Subcutaneous adipose tissue (tissue), 4 donors: Measurements from ENCODE around the gene TBXA2R. TPM values are rescaled to one million over a fixed set of nuclear protein-coding genes. Genes with fewer than 3 reads are reported as not detected.

Experiments used
- total RNA-seq, 4 donors: library from RNA; depleted of rRNA; stranded (reverse); fragments of >200 nt; gene quantifications; one replicate each; pipeline ENCODE4 v1.1.0, GENCODE V29; 2016
- TF ChIP-seq, protein P1 (sequence below): fragments of 450-650 bp; IDR thresholded peaks from one replicate; pipeline ENCODE4 v1.5.1; 2016; ENCODE audit warnings: low read depth, mild to moderate bottlenecking, control low read depth, antibody characterized with exemption, moderate library complexity

Gene TBXA2R
- total RNA-seq, 4 donors from 2014 or later, result 0.34 to 4.0 TPM; not detected in 2

- TF ChIP-seq, protein P1, sequence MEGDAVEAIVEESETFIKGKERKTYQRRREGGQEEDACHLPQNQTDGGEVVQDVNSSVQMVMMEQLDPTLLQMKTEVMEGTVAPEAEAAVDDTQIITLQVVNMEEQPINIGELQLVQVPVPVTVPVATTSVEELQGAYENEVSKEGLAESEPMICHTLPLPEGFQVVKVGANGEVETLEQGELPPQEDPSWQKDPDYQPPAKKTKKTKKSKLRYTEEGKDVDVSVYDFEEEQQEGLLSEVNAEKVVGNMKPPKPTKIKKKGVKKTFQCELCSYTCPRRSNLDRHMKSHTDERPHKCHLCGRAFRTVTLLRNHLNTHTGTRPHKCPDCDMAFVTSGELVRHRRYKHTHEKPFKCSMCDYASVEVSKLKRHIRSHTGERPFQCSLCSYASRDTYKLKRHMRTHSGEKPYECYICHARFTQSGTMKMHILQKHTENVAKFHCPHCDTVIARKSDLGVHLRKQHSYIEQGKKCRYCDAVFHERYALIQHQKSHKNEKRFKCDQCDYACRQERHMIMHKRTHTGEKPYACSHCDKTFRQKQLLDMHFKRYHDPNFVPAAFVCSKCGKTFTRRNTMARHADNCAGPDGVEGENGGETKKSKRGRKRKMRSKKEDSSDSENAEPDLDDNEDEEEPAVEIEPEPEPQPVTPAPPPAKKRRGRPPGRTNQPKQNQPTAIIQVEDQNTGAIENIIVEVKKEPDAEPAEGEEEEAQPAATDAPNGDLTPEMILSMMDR, result no peak
Measured at GRCh38 chr19:3651684-3652083, 45.0 kb upstream of the TBXA2R start.

DNA sequence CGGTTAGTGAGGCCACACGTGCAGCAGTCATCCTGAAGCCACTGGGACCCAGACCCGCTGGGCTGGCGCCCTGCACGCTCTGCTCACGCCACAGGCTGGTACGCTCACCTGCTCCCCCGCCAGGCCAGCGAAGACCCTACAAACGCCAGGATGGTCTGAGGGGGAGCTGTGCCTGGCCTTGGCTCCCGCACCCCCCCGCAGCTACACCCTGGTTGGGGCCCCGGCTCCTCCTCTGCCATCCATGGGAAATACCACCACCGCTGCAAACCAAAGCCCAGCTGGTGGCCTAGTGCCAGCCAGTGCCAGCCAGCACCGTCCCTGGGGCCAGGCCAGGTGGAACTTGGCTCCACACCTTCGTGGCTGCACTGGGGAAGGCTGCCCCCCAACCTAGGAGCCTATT, 43.2 kb upstream of the TBXA2R start:
- TF ChIP-seq, protein P1, result no peak

DNA sequence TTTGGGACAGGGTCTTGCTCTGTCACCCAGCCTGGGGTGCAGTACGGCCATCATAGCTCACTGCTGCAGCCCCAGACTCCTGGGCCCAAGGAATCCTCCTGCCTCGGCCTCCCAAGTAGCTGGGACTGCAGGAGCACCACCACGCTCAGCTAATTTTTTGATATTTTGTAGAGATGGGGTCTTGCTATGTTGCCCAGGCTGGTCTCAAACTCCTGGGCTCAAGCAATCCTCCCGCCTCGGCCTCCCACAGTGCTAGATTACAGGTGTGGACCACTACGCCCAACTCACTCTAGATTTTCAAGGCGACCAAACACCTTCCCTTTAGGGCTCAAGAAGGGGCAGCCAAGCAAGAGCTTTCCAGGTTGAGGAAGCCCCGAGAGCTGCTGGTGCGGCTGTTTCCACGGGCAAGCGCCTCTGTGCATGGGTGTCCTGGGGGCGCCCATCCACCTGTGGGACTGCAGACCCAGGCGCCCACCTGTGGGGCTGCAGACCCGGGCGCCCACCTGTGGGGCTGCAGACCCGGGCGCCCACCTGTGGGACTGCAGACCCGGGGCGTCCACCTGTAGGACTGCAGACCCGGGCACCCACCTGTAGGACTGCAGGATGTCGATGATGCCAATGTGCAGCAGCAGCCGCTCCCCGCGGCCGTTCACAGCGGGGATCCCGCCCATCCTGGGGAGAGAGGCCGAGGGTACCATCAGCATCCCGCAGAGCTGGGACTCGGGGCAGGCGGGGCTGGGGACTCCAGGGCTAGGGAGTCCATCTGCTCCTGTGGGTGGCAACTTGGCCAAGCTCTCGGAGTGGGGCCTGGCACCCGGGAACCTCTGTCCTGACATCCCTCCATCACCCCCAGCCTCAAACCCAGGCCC, 41.6 kb upstream of the TBXA2R start:
- TF ChIP-seq, protein P1, result no peak

DNA sequence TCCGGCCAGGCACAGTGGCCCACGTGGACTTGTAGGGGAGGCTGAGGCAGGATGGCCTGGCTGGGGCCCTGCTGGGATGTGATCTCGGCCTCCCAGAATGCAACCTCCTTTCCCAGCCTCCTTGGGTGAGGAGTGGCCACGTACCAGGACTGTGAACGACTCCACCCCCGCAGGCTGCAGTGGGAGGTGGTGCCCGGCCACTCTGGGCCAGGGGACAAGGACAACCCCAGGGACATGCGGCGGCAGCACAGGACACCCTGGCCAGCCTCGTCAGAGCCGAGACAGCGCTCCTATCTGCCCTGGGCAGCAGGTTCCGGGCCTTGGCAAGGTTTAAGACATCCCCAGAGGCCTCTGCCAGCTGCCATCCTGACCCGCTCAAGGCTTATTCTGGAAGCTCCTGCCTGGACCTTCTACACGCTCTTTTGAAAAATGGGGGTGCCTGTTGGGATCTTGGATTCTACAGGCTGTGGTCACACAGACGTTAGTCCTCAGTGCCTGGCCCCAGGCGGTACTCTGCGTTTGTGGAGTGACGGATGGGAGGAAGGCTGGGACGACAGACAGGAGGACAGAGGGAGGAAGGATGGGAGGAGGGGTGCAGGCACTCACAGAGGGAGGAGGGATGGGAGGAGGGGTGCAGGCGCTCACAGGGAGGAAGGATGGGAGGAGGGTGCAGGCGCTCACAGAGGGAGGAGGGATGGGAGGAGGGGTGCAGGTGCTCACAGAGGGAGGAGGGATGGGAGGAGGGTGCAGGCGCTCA, 39.8 kb upstream of the TBXA2R start:
- TF ChIP-seq, protein P1, result no peak

- TF ChIP-seq, protein P1, result no peak
Measured at GRCh38 chr19:3645726-3646125, 39.1 kb upstream of the TBXA2R start.

GRCh38 chr19:3645067-3645396, 38.4 kb upstream of the TBXA2R start:
- TF ChIP-seq, protein P1, result no peak

- TF ChIP-seq, protein P1, result no peak
Measured at GRCh38 chr19:3644351-3645066, 37.8 kb upstream of the TBXA2R start.
